ENCODE data around the gene PXYLP1. TPM values are rescaled to one million over a fixed set of nuclear protein-coding genes. Genes with fewer than 3 reads are reported as not detected.

The PXYLP1 gene
- total RNA-seq, 2 experiments from 2014 or later = 21.2 to 22.6 TPM

GRCh38 chr3:141306276-141306675, 74.7 kb downstream of the PXYLP1 start:
- Histone ChIP-seq H3K36me3 (ENCODE audit: insufficient read depth, low read length) (no peaks in the 10 kb centered on the region), H3K27me3 (ENCODE audit: control insufficient read depth in 1 of 2, insufficient read depth in 2 of 2, low read length in 2 of 2) (no peaks in the 10 kb centered on the region), H3K27ac (ENCODE audit: low read depth in 1 of 2, low read length in 2 of 2) (peak overlapping the region; percentile 44 to 56), H3K9me3 (ENCODE audit: control insufficient read depth in 1 of 2, insufficient read depth in 1 of 2, low read length in 2 of 2) (no peaks in the 10 kb centered on the region), H3K4me3 (ENCODE audit: low read length) (no peak overlapping the region), H3K4me1 (ENCODE audit: insufficient read depth, low read length) (peaks cover 67% of the 10 kb centered on the region)
- ChIA-PET CTCF (interaction anchor here (0.6 to 2.8 kb wide), 5 partner anchors 55 to 1159 kb away, joined by 3 to 12 read pairs (median 5); partner anchors contain the start of gene PXYLP1), POLR2A (interaction anchor here (0.9 to 6.4 kb wide), 19 partner anchors 9 to 181 kb away, joined by 3 to 46 read pairs (median 6); partner anchors contain the start of gene PXYLP1)
- Mint-ChIP-seq H3K4me3 (no peak overlapping the region), H3K27me3 (no peaks in the 10 kb centered on the region), H3K4me1 (ENCODE audit: low read depth) (peaks cover 74% of the 10 kb centered on the region), H3K36me3 (ENCODE audit: low read depth) (no peaks in the 10 kb centered on the region), H3K9me3 (no peaks in the 10 kb centered on the region), H3K27ac (peak overlapping the region; percentile 92)
- intact Hi-C loops (cut with DNase I, micrococcal nuclease) = loop anchor here in 1 of 2 experiments (10.0 kb wide), 1 partner anchor 71 kb away; the partner anchor contains the start of gene PXYLP1
- ATAC-seq (ENCODE audit: poor library complexity) (no peak), DNase-seq (no peak)
- no peak for TF ChIP-seq CTCF (IDR thresholded peaks at IDR 0.05)

DNA sequence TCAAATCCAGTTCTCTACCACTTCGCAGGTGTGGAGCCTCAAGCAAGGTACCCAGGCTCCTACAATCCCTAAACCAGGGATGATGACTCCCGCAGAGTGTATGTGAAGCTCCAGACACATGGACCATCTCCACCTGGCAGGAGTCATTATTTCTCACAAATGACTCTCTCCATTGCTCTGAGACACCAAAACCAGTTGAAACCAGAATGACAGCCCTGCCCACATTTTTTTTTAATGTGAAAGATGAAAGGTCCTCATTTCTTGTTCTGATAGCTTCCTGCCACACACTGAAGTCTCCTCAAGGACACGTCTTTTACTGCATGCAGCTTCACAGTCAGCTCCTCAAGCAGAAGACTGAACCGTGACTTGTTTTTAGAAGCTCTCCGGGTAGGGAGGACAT, 75.3 kb downstream of the PXYLP1 start:
- H3K27ac ChIP-seq (ENCODE audit: low read depth in 1 of 2, low read length in 2 of 2) = peak overlapping the region; percentile 44 to 56
- peaks cover 71% of the 10 kb centered on the region for H3K4me1 ChIP-seq (ENCODE audit: insufficient read depth, low read length)
- TF ChIP-seq CTCF (IDR thresholded peaks at IDR 0.05) = no peak
- ChIA-PET POLR2A (interaction anchor here (0.9 to 4.7 kb wide), 26 partner anchors 10 to 568 kb away, joined by 3 to 46 read pairs (median 6); partner anchors contain the start of gene PXYLP1), CTCF (interaction anchor here (0.7 to 2.8 kb wide), 6 partner anchors 28 to 148 kb away, joined by 3 to 12 read pairs (median 5); partner anchors contain the start of gene PXYLP1)
- H3K4me3 ChIP-seq (ENCODE audit: low read length) = peak overlapping the region; percentile 22
- no peaks in the 10 kb centered on the region for H3K9me3 Mint-ChIP-seq
- no peaks in the 10 kb centered on the region for H3K9me3 ChIP-seq (ENCODE audit: control insufficient read depth in 1 of 2, insufficient read depth in 1 of 2, low read length in 2 of 2)
- peaks cover 77% of the 10 kb centered on the region for H3K4me1 Mint-ChIP-seq (ENCODE audit: low read depth)
- no peaks in the 10 kb centered on the region for H3K27me3 ChIP-seq (ENCODE audit: control insufficient read depth in 1 of 2, insufficient read depth in 2 of 2, low read length in 2 of 2)
- intact Hi-C loops (cut with DNase I, micrococcal nuclease) = loop anchor here in 1 of 2 experiments (1.0 to 10.0 kb wide), 2 partner anchors 63 to 72 kb away; partner anchors contain the start of gene PXYLP1
- DNase-seq (peak in 9 of 14 experiments; percentile 16 to 86 (median 34)), ATAC-seq (ENCODE audit: poor library complexity) (peak; percentile 51)
- no peaks in the 10 kb centered on the region for H3K36me3 ChIP-seq (ENCODE audit: insufficient read depth, low read length)
- H3K27ac Mint-ChIP-seq = peak overlapping the region; percentile 92
- H3K4me3 Mint-ChIP-seq = peak overlapping the region; percentile 57
- H3K36me3 Mint-ChIP-seq (ENCODE audit: low read depth) = no peaks in the 10 kb centered on the region
- H3K27me3 Mint-ChIP-seq = no peaks in the 10 kb centered on the region

- TF ChIP-seq CTCF (IDR thresholded peaks at IDR 0.05) = no peak
- POLR2A ChIA-PET = interaction anchor here (0.9 to 4.7 kb wide), 26 partner anchors 10 to 568 kb away, joined by 3 to 46 read pairs (median 6); partner anchors contain the start of gene PXYLP1
- peak overlapping the region; percentile 57 for H3K4me3 Mint-ChIP-seq
- peak in 5 of 14 experiments; percentile 16 to 49 (median 42) for DNase-seq
- H3K27me3 Mint-ChIP-seq = no peaks in the 10 kb centered on the region
- H3K4me1 Mint-ChIP-seq (ENCODE audit: low read depth) = peaks cover 78% of the 10 kb centered on the region
- no peaks in the 10 kb centered on the region for H3K9me3 ChIP-seq (ENCODE audit: control insufficient read depth in 1 of 2, insufficient read depth in 1 of 2, low read length in 2 of 2)
- H3K36me3 ChIP-seq (ENCODE audit: insufficient read depth, low read length) = no peaks in the 10 kb centered on the region
- H3K4me1 ChIP-seq (ENCODE audit: insufficient read depth, low read length) = peaks cover 74% of the 10 kb centered on the region
- no peaks in the 10 kb centered on the region for H3K27me3 ChIP-seq (ENCODE audit: control insufficient read depth in 1 of 2, insufficient read depth in 2 of 2, low read length in 2 of 2)
- intact Hi-C loops (cut with DNase I, micrococcal nuclease) = loop anchor here in 1 of 2 experiments (1.0 to 10.0 kb wide), 2 partner anchors 63 to 73 kb away; partner anchors contain the start of gene PXYLP1
- H3K9me3 Mint-ChIP-seq = no peaks in the 10 kb centered on the region
- H3K4me3 ChIP-seq (ENCODE audit: low read length) = peak overlapping the region; percentile 22
- ATAC-seq (ENCODE audit: poor library complexity) = peak; percentile 4
- H3K36me3 Mint-ChIP-seq (ENCODE audit: low read depth) = no peaks in the 10 kb centered on the region
- peak overlapping the region; percentile 44 to 56 for H3K27ac ChIP-seq (ENCODE audit: low read depth in 1 of 2, low read length in 2 of 2)
- H3K27ac Mint-ChIP-seq = peak overlapping the region; percentile 92
- CTCF ChIA-PET = interaction anchor here (0.7 to 2.8 kb wide), 6 partner anchors 28 to 147 kb away, joined by 3 to 12 read pairs (median 4); partner anchors contain the start of gene PXYLP1
These were observed 75.9 kb downstream of the PXYLP1 start for GRCh38 chr3:141307351-141308059.
